NCI-H146 (cell line): ENCODE data around the gene RAB9A.
A peak's percentile ranks its signal among the peaks of the same experiment; 100 is the strongest.
"Not testable (repeated sequence)": the region's sequence is repeated elsewhere in the genome, so short reads cannot be mapped to it uniquely, and the experiment has no call there.

Experiments used
- DNase-seq: peaks from one replicate; lab custom pipeline; 2025; lab: John Stamatoyannopoulos, UW

Gene RAB9A

DNA sequence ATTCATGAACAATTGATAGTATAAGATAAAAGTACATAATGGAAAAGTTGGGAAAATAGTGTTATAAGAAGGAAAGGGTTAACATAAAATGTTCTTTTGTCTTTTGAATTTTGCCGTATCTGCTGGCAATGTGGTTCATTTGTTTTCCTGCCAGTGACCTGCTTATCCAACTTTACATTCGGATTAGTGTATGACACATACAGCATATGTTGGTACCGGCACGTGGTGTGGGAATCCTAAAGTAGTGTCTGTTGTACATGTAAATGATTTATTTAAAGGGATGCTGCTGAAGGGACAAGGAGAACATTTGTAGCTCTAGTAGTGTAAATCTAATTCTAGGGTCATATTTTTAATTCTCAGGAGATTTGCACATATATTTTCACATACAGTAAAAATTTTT, 11.5 kb downstream of the RAB9A start:
- DNase-seq: no peak

DNA sequence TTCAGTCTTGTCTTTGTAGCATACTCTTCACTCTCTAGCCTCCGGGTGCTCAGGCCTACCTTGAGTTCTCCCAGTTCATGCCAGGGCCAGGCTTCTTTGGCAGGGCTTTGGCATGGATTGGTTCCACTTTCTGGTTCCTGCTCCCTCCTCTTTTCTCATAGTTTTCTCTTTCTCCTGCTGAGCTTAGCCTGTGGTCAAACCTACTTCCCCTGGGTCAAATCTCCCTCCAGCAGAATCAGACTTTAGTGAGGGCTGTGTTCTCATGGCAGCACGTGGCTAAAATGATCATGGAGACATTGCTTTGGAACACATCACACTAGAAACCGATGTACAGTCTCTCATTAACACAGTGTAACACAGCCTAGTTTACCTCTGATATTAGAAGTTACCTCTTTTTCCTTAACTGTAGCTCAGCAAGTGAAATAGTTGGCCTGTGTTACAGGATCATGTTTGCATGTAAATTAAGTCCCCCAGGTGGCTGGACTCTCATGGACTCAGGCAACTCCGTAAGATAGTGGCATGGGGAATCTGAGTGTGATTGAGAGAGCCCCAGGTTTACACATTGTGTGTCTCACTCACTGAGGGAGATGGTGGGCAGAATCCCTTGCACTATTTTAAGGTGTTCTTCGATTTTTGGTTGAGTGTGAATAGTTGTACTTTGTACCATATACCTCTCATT, 13.3 kb downstream of the RAB9A start:
- DNase-seq: no peak

- no peak for DNase-seq
Observed at GRCh38 chrX:13703135-13703534, 14.2 kb downstream of the RAB9A start.

GRCh38 chrX:13703589-13703988, 14.7 kb downstream of the RAB9A start:
- DNase-seq: no peak

DNA sequence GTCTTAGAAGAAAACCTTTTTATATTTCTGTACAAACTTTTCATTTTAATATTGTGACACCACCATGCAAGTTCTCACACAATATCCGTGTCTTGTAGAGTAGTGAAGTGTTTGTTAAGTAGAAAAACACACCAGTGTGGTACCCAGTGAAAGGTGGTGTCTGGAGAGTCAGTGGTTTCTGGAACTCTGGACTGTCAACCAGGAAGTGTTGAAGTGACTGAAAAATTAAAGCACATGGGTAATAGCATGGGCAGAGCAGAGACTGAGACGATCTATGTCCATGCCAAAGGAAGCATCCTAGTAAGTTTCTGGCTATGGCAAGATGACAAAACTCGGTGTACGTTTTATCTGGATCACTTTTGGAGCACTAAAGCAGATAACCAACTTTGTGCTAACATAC, 22.2 kb downstream of the RAB9A start:
- no peak for DNase-seq

GRCh38 chrX:13716455-13716854, 27.5 kb downstream of the RAB9A start:
- DNase-seq: no peak

GRCh38 chrX:13716905-13717304, 28.0 kb downstream of the RAB9A start:
- no peak for DNase-seq

GRCh38 chrX:13717700-13718472, 29.0 kb downstream of the RAB9A start:
- DNase-seq: no peak

DNA sequence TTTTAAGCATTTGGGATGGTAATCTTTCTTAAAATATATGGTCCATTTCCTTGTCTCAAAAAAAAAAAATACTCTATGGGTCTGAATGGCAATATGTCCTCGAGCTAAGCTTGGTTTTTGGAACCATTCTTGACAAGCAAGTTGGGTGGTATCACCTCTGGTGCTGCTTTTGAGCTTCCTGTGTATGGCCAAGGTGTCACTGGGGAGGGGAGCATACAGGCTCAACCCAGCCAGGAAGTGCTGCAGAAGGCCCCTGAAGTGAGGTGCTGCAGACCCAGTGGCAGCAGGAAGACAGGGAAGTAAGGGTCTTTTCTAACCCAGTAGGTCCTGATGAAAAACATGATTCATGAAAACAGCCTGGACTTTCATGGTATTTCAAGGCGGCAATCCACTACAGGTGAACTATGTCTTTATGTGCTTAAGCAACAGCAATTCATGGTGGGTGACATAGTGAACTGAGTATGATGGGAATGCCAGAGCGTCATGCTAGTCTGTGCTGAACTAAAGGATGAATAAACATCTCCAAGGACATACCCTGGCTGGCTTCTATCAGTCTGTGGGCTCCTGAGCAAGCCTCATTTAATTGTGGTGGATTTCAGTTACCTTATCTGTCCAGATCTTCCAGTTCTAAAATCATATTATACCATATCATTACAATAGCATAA, 30.4 kb downstream of the RAB9A start:
- no peak for DNase-seq

GRCh38 chrX:13721371-13721770, 32.4 kb downstream of the RAB9A start:
- DNase-seq: no peak

- no peak for DNase-seq
Observed at GRCh38 chrX:13721819-13722519, 33.0 kb downstream of the RAB9A start.

DNA sequence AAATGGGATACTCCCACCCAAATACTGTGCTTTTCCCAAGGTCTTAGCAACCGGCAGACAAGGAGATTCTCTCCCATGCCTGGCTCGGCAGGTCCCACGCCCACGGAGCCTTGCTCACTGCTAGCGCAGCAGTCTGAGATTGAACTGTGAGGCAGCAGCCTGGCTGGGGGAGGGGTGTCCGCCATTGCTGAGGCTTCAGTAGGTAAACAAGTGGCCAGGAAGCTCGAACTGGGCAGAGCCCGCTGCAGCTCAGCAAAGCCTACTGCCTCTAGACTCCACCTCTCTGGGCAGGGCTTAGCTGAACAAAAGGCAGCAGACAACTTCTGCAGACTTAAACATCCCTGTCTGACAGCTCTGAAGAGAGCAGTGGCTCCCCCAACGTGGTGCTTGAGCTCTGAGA, 36.0 kb downstream of the RAB9A start:
- DNase-seq: not testable (repeated sequence)

GRCh38 chrX:13726583-13726982, 37.7 kb downstream of the RAB9A start:
- DNase-seq: not testable (repeated sequence)

- not testable (repeated sequence) for DNase-seq
Observed at GRCh38 chrX:13730523-13730922, 41.6 kb downstream of the RAB9A start.

- no peak for DNase-seq
Observed at GRCh38 chrX:13732246-13733067, 43.5 kb downstream of the RAB9A start.

DNA sequence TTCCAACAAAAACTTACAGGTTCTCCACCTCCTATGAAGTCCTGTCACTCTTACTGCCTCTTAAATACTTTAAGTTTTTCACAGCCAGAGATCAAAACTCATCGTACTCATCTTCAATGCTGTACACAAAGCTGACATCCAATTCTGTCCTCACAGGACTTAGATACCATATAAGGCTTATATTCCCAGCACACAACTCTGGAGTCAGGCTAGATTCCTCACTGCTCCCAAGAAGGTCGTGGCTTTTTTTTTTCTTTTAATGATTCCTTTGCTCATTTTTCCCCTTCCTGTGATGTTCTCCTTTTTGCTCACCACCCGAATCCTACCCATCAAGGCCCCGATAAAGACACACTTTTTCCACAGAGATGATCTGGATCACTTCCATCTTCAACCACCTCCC, 44.6 kb downstream of the RAB9A start:
- no peak for DNase-seq

- peak; percentile 97 for DNase-seq
Observed at GRCh38 chrX:13734278-13735172, 45.6 kb downstream of the RAB9A start, which contains the start of the genes OFD1 and TRAPPC2. OFD1 (plus strand) TSS chrX:13734748; CDS start chrX:13735072, 324 bp downstream. TRAPPC2 (minus strand) TSS chrX:13734620; CDS start chrX:13719963, 14,657 bp downstream.

DNA sequence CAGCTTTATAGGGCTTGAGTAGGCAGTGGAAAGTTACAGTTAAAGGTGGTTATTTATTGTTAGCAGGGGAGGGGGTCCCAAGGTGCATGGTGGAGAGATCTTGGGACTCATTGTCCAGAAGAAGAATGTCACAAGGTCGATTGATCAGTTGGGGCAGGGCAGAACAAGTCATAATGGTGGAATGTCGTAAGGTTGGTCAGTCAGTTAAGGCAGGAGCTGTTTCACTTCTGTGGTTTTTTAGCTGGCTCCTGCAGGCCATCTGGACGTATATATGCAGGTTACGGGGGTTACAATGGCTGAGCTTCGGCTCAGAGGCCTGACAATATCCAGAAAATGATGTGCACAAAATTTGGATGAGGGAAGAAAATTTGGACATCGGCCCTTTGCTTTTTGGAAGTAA, 52.8 kb downstream of the RAB9A start:
- no peak for DNase-seq

DNA sequence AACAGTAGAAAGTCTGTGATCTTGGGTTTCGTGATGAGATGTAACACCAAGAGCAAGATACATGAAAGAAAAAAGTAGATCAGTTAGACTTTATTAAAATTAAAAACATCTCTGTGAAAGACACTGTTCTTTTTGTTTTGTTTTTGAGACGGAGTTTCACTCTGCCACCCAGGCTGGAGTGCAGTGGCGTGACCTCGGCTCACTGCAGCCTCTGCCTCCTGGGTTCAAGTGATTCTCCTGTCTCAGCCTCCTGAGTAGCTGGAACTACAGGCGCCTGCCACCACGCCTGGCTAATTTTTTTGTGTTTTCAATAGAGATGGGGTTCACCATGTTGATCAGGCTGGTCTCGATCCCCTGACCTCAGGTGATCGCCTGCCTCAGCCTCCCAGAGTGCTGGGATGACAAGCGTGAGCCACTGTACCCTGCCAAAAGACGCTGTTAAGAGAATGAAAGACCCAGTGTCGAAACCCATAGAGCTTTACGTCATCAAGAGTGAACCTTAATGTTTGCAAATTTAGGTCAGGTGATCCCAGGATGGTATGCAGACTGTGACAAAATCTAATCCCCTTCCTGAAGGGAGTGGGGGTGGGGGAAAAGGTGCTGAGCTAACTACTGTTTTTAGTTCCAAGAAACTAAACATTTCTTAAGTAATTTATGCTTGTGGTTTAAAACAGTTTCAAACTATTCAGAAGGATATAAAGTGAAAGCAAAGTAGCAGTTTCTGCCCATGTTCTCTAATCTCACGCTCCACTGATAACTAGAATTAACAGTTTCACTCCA, 53.7 kb downstream of the RAB9A start:
- no peak for DNase-seq
